Measurements from ENCODE around the gene HOXD8.

The HOXD8 gene

DNA sequence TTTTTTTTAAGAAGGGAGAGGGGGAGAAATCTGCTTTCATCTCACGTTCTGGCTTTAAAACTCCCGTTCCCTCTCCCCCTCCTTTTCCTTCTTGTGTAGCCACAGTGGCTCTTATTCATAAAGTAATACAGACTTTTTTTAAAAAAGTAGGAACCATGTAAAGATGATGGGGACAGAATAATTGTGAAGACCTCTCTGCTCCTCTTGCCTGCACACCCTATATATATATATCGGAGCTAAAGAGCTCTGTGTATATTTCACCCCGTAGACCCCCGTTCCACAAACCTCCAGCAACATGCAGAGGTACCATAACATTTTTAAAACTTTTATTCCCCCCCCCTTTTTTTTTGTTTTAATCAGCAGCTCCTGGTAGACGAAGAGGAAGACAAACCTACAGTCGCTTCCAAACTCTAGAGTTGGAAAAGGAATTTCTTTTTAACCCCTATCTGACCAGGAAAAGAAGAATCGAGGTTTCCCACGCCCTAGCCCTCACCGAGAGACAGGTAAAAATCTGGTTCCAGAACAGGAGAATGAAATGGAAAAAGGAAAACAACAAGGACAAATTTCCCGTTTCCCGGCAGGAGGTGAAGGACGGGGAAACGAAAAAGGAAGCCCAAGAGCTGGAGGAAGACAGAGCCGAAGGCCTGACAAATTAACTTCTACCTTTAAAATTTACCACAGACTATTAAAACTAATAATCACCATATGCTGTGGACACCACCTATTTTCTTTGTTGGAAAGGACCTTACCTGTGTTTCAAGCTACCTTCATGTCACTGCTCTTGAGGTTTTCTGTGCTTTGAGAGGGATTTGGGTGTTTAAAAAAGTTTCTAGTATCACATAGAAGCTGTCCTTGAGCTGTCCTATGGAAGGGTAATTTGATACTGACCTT lies 1.7 kb downstream of the HOXD8 start:
- no peak for DNase-seq

DNA sequence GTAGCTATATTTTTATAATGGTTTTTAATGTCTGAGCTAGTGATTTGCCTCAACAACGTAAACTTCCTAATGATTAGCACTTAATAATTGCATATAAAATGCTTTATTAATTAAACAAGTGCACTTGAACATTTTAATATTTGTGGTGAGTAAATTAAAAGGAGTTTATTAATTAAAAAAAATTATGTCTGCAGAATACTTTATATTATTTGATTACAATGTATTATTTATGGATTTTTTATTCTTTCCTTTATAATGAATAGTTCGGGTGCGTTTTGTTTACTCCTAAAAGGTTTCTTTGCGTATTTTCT lies 2.3 kb downstream of the HOXD8 start:
- DNase-seq: no peak

DNA sequence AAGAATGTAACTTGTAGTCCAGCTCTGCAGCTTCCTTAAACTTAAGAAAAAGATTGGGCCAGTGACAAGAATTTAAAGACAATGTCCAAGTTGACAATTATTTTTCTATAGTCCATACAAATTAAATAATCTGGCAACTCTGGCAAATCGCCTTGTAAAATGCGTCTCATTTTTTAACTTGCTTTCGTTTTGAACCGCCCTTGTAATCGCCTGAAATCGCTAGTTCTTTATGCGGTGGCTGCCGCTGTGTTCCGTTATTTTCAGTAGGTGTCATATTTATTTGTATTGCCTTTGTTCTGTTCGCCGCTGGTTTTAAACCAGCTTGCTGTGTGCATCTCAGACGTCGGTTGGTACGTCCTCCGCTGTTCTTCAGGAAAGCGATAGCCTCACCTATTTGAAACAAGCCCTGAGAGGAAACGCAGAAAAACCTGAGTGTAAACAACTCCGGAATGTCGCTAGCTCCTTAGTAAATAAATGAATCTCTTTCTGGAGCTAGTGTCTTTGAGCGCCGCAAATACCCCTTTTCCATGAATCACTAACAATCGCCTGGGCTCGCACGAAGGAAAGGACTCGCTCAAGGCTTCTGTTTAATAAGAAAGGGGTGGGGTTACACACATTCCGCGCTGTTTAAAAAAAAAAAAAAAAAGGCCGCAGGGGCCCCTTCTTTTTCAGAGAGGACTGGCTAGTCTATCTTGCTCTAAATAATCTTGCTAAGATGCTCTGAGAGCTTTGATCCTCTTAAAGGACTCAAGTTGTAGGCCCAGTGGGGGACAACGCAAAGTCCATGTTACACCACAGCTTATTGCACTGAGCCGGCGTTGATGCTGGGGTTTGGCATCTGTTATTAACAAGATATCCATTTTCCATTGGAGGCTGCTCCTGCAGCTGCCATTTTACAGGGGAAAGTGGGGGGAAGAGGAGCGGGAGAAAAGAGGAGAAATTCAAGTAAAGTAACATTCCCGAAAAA lies 3.0 kb downstream of the HOXD8 start:
- DNase-seq: no peak

DNA sequence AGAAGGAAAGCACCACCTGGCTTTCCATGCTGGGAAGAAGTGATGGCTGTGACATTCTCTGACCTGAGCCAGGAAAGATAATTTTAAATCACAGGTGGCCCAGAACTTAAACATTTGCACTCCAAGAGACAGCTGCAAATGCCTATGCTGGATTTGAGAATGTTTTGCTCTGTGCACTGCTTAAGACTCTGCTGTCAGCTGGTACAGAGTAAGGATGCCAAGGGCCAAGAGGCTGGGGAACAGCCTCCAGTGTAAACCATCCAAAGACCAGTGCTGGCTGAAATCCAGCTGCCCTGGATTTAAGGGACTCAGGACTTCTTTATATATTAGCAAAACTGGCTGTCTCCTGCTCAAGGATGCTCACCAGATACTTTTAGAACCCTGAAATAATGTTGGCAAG lies 3.9 kb downstream of the HOXD8 start:
- no peak for DNase-seq

DNA sequence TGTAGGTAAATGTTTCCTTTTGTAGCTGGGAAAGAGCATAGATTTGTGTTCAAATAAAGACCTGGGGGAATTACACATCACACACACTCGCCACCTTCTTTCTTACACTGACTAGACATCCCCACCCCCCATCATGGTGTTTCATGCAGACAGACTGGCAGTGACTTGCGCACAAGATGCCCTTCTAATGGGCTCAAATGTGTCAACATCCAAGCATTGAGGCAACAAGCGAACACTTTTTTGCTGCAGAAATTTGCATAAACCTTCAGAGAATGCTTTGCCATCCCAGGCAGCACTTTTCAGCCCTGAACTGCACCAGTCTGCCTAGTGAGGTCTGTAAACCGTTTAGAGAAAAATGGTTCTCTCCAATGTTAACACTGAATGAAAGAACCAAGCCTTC lies 4.5 kb downstream of the HOXD8 start:
- DNase-seq: no peak

DNA sequence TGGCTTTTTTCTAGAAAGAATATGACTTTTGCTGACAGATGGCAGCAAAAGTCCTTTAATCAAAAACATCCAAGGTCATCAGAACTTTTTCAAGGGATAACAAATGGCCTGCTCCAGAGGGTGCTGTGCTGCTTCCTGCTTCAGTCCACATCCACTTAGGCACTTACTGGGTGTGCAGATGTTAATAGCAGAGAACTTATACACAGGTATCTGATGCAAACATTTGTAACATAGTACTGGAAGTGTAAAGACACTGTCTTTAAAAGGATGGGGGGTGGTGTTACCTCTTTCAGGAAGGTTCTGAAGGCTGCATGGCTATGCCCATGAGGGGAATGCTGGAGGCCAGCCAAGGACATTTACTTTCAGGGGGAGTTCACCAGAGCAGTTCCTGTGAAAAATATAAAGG lies 5.5 kb downstream of the HOXD8 start:
- DNase-seq: no peak

DNA sequence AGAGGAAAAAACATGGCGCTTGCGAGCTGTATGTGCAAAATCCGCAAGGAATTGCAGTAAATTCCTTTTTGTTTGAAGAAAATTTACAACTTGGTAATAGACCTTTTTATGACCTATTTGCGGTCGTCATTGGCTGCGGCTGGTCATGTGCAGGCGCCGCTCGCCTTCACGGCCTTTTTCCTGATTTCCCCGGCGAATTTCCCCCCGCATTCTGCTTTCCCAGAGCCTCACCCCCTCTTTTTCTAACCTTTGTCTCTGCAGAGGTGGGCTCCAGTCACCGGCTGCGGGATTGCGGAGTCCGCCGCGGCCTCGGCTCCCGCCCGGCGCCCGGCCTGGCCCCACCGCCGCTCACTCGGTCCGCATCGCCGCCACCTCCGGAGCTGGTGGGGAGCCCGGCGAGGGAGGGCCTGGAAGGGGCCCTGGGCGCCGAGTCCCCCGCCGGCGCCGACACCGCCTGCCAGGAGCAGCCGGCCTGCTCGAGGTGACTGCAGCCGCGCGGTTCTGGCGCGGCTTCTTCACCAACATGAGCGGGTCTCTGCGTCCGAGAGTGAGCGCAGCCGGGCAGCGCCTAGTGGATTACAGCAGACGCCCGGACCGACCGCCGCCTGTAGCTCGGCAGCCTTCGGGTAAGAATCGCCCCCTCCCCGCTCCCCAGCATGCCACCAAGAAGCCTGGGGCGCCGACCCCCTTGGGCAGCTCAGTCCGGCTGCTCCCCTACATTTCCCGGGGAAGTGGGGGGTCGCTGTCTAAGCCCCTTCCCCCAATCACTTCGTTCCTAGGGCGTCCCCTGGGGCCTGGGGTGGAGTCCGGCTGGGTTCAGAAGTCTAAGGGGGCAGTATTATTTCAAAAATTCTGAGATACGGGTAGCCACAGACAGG lies 7.1 kb downstream of the HOXD8 start:
- no peak for DNase-seq

DNA sequence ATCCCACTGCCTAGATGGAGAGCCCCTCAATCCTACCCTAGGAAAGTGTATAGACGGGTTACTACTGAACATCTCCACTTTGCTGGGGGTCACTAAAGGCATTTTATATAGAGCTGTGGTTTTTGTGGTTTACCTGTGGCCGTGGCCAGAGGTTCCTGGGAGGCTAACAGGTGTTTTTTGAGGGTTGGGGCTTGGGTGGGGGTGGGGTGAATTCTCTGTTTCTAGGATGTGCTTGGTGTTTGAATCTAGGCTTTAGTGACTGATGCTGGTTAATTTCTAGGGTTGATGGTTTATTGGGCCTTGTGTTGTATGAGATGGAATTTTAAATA lies 7.7 kb downstream of the HOXD8 start:
- DNase-seq: no peak

DNA sequence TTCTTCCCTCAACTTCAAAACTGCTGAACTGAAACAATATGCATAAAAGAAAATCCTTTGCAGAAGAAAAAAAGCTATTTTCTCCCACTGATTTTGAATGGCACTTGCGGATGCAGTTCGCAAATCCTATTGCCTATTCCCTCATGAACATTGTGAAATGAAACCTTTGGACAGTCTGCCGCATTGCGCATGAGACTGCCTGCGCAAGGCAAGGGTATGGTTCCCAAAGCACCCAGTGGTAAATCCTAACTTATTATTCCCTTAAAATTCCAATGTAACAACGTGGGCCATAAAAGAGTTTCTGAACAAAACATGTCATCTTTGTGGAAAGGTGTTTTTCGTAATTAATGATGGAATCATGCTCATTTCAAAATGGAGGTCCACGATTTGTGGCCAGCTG lies 8.4 kb downstream of the HOXD8 start:
- DNase-seq: no peak

DNA sequence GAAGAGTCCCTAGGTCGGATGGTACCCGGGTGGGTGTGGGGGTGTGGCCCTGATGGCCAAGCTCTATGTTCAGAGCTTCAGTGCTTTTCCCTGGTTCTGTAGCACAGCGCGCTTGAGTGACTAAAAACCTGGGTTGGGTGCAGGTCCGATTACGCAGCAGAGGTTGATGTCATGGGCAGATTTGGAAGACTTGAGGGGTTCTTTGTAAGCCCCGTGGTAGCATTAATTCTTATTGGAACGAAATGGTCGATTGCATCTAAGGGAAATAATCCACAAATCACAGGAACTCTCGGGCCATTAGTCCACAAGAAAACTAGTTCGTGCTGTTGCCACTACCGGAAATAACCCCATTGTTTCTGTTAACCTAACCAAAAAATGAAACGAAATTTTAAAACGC lies 9.0 kb downstream of the HOXD8 start:
- no peak for DNase-seq

DNA sequence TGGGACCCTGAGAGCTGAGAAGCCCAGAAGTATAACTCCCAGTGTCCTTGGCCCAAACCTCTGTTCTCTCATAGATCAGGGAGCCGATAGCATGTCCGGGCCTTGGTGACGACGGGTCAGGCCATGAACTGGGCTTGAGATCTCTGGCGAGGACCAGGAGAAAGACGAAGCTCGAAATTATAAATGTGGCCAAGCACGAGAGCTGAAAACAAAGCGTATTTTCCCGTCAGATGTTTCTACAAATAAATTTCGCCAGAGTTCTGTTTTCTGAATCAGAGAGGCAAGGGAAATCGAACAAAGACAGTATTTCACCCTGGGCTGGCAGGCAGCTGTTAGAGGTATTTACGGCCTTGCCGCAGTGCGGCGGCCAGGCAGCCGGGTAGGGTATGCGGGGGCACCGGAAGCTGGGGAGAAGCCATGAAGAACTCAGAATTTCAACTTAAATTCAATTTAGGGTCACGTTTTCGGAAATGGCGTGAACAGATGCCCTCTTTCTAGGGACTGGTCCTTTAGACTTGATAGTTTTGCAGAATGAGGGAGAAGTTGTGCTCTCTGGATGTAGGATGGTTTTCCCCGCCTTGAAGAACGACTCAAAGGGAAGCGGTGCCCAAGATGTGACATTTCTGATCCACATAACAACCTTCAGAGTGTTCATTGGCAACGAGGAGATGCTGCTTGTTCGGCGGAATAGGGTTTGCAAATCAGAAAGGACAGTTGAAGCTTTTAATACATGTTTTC lies 9.6 kb downstream of the HOXD8 start:
- no peak for DNase-seq

DNA sequence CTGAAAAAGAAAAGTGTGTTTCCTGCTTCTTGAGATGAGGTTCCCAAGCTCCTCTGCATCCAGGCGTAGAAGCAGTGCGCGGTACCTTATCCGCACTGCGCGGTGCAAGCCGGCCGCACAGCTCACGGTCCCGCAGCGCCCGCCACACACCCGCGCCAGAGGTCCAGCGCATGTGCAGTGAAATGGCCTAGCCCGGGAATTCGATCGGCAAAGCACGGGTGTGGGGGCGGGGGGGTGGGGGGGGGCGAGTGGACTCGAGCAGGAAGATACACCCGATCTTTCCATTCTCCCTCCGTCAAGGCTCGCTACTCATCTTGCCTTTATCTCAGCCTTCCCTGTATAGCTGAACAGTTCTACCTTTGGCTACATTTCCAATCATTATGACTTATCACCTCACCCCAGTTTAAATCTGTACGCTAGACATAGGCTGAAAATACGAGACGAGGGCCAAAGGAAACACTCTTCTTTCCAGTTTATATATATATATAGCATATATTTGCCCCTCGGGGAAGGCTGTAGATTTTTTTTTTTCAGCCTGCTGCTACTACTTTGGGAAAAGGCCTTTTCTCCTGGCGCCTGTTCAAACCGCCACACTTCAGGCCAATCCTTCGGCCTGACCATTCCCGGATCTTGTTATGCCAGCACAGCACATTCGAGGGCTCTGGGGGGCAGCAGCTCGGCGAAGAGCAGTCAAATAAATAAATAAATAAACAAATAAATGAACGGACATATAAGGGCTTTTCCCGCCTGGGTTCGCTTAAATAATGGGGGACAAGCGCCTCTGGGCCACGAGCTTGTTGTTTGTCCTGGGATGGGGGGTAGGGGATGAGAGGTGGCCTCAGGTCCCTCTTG lies 10.4 kb downstream of the HOXD8 start:
- DNase-seq: no peak

DNA sequence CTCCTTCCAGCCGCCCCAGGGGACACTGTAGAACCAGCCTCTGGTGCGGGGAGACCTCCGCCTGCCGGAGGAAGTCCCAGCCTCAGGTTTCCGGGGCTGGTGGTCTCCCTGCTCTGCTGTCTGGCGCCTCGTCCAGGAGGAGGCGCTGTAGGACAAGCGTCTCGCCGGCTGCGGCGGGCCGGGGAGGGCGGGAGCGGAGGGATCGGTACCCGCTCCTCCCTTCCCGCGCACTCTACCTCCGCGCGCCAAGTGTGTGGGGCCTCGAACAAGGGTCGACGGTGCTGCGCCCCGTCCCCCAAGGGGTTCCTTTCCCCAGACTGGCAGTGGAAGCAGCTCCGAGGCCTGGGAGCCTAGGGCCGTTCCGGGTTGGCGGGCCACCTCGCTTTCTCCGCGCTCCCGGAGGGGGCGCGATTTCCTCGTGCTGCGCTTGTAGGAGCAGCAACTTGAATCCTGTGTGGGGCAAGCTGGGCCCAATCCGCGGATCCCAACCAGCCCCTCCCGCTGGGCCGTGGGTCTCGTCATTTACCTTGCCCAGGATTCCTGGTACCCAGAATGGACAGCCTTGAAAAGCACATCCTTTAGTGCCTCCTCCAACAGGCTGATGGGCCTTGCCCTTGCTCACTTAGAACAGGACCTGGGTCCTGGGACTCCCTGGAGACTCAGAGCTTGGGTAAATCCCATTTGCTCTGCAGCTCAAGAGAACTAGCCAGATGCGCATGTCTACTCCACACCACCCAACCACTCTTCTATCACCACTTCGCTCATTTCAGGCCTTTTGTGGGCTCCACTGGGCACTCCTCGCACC lies 11.2 kb downstream of the HOXD8 start:
- DNase-seq: peak; percentile 45 to 74

DNA sequence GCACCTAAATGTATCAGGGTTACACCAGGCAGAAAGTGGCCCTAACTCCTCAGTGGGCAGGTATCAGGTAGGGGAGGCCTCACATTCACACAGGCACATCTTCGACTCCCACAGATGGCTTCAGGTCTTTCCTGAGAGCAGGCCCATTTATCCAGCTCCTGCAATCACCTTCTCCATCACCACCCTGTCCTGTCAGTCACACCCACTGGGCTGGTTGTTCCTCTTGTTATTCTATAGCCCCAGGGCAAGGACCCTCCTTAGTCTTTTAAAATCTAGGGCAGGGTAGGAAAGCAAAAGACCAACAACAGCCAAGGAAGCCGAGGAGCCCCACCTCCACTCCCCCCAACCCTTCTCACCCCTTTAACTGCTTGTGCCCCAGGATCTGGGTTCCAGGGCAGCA lies 12.8 kb downstream of the HOXD8 start:
- no peak for DNase-seq

DNA sequence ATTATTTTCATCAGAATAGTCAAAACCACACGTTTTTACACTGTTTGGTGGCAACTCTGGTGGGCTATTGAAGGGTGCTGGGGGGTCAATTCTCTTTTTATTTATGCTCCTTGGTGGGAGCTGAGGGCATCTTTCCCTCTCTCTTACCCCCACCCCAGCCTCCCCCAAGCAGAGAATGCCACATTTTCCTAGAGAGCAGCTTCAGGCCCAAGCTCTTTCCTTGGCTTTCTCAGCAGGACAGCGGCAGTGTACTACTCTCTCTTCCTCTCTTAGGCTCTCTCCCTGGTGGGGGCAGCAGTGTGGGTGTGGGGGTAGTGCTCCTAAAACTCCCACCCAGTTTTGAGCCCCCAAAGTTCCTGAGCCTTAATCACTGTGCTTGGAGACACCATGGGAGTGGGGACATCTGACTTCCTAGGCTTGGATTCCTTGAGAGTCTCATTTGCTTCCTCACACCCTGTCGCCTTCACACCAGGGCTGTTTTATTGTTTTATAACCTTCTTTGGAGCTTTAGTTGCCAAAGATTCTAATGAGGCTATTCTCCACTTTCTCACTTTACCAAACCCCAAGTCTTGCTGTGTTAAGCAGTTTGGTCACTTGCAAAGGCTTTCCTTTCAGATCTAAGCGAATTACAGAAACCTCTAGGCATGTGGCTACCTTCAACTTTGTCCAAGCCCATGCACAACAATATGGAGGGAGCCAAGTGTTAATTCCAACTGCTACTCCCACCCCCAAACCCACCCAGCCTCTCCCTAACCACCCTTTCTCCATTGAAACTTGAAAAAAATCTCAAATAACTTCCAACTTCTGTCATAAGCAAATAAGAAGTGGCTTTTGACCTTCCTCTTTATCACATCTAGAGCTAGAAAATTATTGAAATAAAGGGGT lies 15.8 kb downstream of the HOXD8 start:
- DNase-seq: no peak

DNA sequence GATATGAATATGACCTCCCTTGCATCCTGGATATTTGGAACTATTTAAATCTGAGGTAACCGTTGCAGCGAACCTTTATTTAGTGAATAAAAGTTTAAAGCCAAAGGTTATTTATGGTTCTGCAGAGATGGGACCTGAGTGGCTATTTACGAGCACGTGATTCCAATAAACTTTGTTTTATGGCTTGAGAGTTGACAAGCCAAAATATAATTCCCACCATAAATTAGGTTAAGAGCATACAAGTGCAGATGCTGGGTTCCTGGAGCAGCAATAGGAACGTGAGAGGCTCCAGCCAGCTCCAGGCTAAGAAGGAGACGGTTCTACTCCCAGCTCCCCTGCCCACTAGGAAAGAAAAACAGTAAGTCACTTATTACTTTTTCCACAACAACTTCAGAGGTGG lies 16.6 kb downstream of the HOXD8 start:
- DNase-seq: no peak

DNA sequence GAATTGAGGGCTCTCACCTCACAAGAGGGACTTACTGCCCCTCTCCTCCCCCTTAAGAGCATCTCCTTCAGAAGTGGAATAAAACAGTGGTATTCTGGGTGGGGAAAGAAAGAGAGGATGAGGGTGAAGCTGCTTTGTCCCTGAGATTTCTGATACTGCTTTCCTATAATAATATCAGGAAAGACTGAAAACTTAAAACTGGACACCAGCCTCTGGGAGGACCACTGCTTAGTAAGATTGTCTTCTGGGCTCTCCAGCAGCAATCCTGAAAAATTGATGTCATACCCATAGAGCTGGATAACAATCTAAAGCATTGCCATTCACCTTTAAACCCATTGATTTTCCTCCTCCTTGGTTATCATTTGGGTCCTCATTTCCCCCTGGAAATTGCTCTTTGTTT lies 17.1 kb downstream of the HOXD8 start:
- DNase-seq: no peak

DNA sequence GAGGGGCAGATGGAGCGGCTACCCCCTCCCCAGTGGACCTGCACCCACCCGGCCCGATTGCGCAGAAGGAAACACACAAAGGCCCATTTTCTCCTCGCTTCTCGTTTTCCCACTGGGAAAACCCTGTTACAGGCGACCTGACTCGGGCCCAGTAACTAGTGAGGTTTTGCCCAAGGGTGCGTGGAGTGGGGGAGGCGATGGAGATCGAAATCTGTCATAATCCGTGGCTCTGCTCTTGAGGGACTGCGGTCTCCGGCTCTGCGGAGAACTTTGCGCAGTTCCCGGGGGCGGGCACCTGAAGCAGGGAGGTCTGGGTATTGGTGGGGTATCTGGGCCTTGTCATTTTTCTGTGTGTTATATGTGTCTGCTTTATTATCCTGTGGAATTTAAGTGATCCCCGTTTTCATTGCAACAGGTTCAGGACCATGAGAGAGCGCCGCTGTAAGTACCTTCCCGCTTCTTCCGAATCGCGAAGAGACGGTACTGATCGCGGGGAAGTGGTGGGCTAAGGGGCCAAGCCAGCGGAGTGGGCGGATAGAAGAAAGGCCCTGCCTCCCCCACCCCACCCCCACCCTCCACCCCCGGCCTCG lies 17.8 kb downstream of the HOXD8 start:
- no peak for DNase-seq

DNA sequence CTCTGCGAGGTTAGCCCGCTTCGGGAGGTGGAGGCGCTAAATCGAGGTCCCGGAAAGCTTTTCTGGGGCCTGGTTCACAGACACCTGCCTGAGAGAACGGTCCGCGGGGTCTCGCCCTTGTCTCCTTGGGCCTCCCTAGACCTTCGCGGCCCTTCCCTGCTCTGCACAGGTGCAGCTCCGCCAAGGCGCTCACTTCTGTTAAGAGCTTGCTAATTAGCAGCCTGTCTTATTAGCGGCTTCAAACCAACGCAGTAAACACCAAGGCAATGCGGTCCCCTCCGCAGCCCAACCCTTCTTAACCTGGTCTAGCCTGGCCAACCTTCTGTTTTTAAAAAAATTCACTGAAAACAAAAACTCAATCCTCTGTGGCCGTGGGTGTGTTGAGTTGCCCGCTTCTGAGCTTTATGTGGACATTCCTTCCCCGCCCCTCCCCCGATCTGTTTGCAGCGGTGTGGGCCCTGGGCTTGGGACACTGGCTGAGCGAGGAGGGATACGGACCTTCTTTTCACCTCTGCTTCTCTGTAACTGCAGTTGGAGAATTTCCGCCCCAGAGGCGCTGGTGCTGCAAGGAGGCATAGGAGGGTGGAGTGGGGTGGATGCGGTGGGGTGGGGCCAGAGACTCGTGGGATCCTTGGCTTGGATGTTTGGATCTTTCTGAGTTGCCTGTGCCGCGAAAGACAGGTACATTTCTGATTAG lies 18.4 kb downstream of the HOXD8 start:
- DNase-seq: no peak
